CD8-positive, alpha-beta memory T cell (primary cell): ENCODE data around the gene PAOX. TPM values are rescaled to one million over a fixed set of nuclear protein-coding genes. Genes with fewer than 3 reads are reported as not detected.
"Not testable (repeated sequence)": the region's sequence is repeated elsewhere in the genome, so short reads cannot be mapped to it uniquely, and the experiment has no call there.

ENCODE experiments used
- CTCF ChIA-PET: fragments of 350-600 bp; sonication (Branson Sonifier 250); formaldehyde crosslinking; loops from one replicate; lab custom pipeline; 2021; ENCODE audit warnings: antibody characterized with exemption; lab: Charles Lee
- POLR2A ChIA-PET: fragments of 350-600 bp; sonication (Branson Sonifier 250); formaldehyde crosslinking; loops from one replicate; lab custom pipeline; 2021; ENCODE audit warnings: antibody characterized with exemption; lab: Charles Lee
- DNase-seq, 5 donors: peaks; one replicate each; pipeline versions ENCODE4 v3.0.0 to v3.0.0-alpha.2; 2020 to 2022; ENCODE audit warnings: mixed read lengths in 1 of 5
- H3K27ac ChIP-seq: one replicate; pipeline ENCODE4 v1.7.0; 2013; ENCODE audit warnings: low read depth, mild to moderate bottlenecking, low read length, moderate library complexity
- H3K27me3 ChIP-seq: 2 replicates; pipeline ENCODE4 v1.7.0; 2013; ENCODE audit warnings: low read length, mild to moderate bottlenecking; ENCODE audit not compliant: insufficient read depth, poor library complexity, severe bottlenecking
- H3K36me3 ChIP-seq: 2 replicates; pipeline ENCODE4 v1.7.0; 2013; ENCODE audit warnings: mild to moderate bottlenecking, low read length, moderate library complexity; ENCODE audit not compliant: insufficient read depth
- H3K4me1 ChIP-seq: 2 replicates; pipeline ENCODE4 v1.7.0; 2013; ENCODE audit warnings: mild to moderate bottlenecking, low read length, moderate library complexity; ENCODE audit not compliant: insufficient read depth
- H3K4me3 ChIP-seq: 2 replicates; pipeline ENCODE4 v1.7.0; 2013; ENCODE audit warnings: mild to moderate bottlenecking, low read length
- H3K9me3 ChIP-seq: 2 replicates; pipeline ENCODE4 v1.7.0; 2013; ENCODE audit warnings: mild to moderate bottlenecking, low read length
- H3K27ac Mint-ChIP-seq, 8 donors: one replicate each; pipeline ENCODE4 v1.8.0; 2020 to 2021; ENCODE audit warnings: mixed read lengths in 8 of 8, mild to moderate bottlenecking in 6 of 8, inconsistent platforms in 3 of 8, moderate library complexity in 3 of 8
- H3K27me3 Mint-ChIP-seq, 2 donors: one replicate each; pipeline ENCODE4 v1.8.0; 2020 to 2021; ENCODE audit warnings: mixed read lengths in 2 of 2, mild to moderate bottlenecking in 1 of 2, moderate library complexity in 1 of 2
- H3K36me3 Mint-ChIP-seq, 3 donors: one replicate each; pipeline ENCODE4 v1.8.0; 2020 to 2021; ENCODE audit warnings: mixed read lengths in 3 of 3, inconsistent platforms in 1 of 3, mild to moderate bottlenecking in 1 of 3
- H3K4me1 Mint-ChIP-seq, 3 donors: one replicate each; pipeline ENCODE4 v1.8.0; 2020 to 2021; ENCODE audit warnings: mixed read lengths in 3 of 3, inconsistent platforms in 1 of 3, mild to moderate bottlenecking in 1 of 3
- H3K4me3 Mint-ChIP-seq, 7 donors: one replicate each; pipeline ENCODE4 v1.8.0; 2020 to 2021; ENCODE audit warnings: mixed read lengths in 7 of 7, mild to moderate bottlenecking in 6 of 7, moderate library complexity in 4 of 7, inconsistent platforms in 2 of 7
- H3K9me3 Mint-ChIP-seq, 5 donors: one replicate each; pipeline ENCODE4 v1.8.0; 2020 to 2022; ENCODE audit warnings: mixed read lengths in 5 of 5, mild to moderate bottlenecking in 3 of 5, moderate library complexity in 2 of 5, inconsistent platforms in 1 of 5
- polyA plus RNA-seq: library from polyadenylated mRNA; unstranded; fragments of 300-500 nt; fragmentation: Illumina TruSeq; gene quantifications from one replicate; pipeline ENCODE4 v1.2.3, GENCODE V29; 2021
- total RNA-seq, 2 experiments: library from RNA; stranded (reverse); gene quantifications; one replicate each; pipeline ENCODE4 v1.2.3, GENCODE V29; 2021

The PAOX gene
- total and polyA plus RNA-seq, 3 experiments from 2014 or later: 6.4 to 16.8 (median 6.7) TPM

GRCh38 chr10:133420579-133420978 is 41.5 kb downstream of the PAOX start:
- H3K27me3 Mint-ChIP-seq: no peaks in the 10 kb centered on the region
- POLR2A ChIA-PET: no interaction called here
- CTCF ChIA-PET: no interaction called here

GRCh38 chr10:133421336-133422222 is 42.5 kb downstream of the PAOX start:
- Mint-ChIP-seq H3K36me3 (peaks cover 0 to 22% (median 2%) of the 10 kb centered on the region in 3 donors), H3K9me3 (no peaks in the 10 kb centered on the region), H3K27me3 (no peaks in the 10 kb centered on the region), H3K4me3 (peak overlapping the region in 2 of 7 donors; percentile 11 to 46), H3K4me1 (peaks cover 0 to 7% (median 2%) of the 10 kb centered on the region in 3 donors), H3K27ac (no peak overlapping the region)
- H3K9me3 ChIP-seq: no peaks in the 10 kb centered on the region
- ChIA-PET POLR2A (no interaction called here), CTCF (no interaction called here)
- no peaks in the 10 kb centered on the region for H3K4me1 ChIP-seq
- H3K27ac ChIP-seq: no peak overlapping the region
- H3K27me3 ChIP-seq: no peaks in the 10 kb centered on the region
- no peaks in the 10 kb centered on the region for H3K36me3 ChIP-seq
- no peak overlapping the region for H3K4me3 ChIP-seq
- DNase-seq: no peak

More at GRCh38 chr10:133420579-133420978, 41.5 kb downstream of the PAOX start:
- Histone ChIP-seq H3K27me3 (no peaks in the 10 kb centered on the region), H3K9me3 (no peaks in the 10 kb centered on the region), H3K4me3 (no peak overlapping the region), H3K4me1 (no peaks in the 10 kb centered on the region), H3K27ac (no peak overlapping the region), H3K36me3 (no peaks in the 10 kb centered on the region)
- H3K36me3 Mint-ChIP-seq: peaks cover 5 to 28% (median 7%) of the 10 kb centered on the region in 3 donors
- peaks cover 0 to 1% (median 0%) of the 10 kb centered on the region in 5 donors for H3K9me3 Mint-ChIP-seq
- H3K4me1 Mint-ChIP-seq: peaks cover 1 to 8% (median 4%) of the 10 kb centered on the region in 3 donors
- H3K4me3 Mint-ChIP-seq: no peak overlapping the region
- DNase-seq: no peak
- H3K27ac Mint-ChIP-seq: no peak overlapping the region

- no peak for DNase-seq
- peak overlapping the region in 2 of 7 donors; percentile 23 to 49 for H3K4me3 Mint-ChIP-seq
- POLR2A ChIA-PET: no interaction called here
- H3K36me3 Mint-ChIP-seq: peaks cover 0 to 22% (median 2%) of the 10 kb centered on the region in 3 donors
- no peaks in the 10 kb centered on the region for H3K27me3 Mint-ChIP-seq
- CTCF ChIA-PET: no interaction called here
- Histone ChIP-seq H3K4me3 (no peak overlapping the region), H3K4me1 (no peaks in the 10 kb centered on the region), H3K27ac (no peak overlapping the region), H3K36me3 (no peaks in the 10 kb centered on the region), H3K27me3 (no peaks in the 10 kb centered on the region), H3K9me3 (no peaks in the 10 kb centered on the region)
- no peak overlapping the region for H3K27ac Mint-ChIP-seq
- H3K4me1 Mint-ChIP-seq: peaks cover 0 to 7% (median 2%) of the 10 kb centered on the region in 3 donors
- no peaks in the 10 kb centered on the region for H3K9me3 Mint-ChIP-seq
These were observed 43.3 kb downstream of the PAOX start for GRCh38 chr10:133422223-133422806.

GRCh38 chr10:133422807-133423771 is 44.0 kb downstream of the PAOX start:
- DNase-seq: peak in 1 of 5 donors; percentile 5
- no peak overlapping the region for H3K4me3 ChIP-seq
- no peaks in the 10 kb centered on the region for H3K4me1 ChIP-seq
- CTCF ChIA-PET: no interaction called here
- Mint-ChIP-seq H3K36me3 (peaks cover 0 to 22% (median 2%) of the 10 kb centered on the region in 3 donors), H3K27me3 (no peaks in the 10 kb centered on the region), H3K4me1 (peaks cover 0 to 7% (median 2%) of the 10 kb centered on the region in 3 donors), H3K9me3 (peaks cover 0 to under 1% (median 0%) of the 10 kb centered on the region in 5 donors), H3K4me3 (peak overlapping the region in 4 of 7 donors; percentile 35 to 89 (median 50)), H3K27ac (no peak overlapping the region)
- POLR2A ChIA-PET: no interaction called here
- no peaks in the 10 kb centered on the region for H3K27me3 ChIP-seq
- H3K9me3 ChIP-seq: no peaks in the 10 kb centered on the region
- no peaks in the 10 kb centered on the region for H3K36me3 ChIP-seq
- H3K27ac ChIP-seq: no peak overlapping the region

GRCh38 chr10:133424102-133424501 is 45.0 kb downstream of the PAOX start:
- H3K27me3 ChIP-seq, H3K9me3 Mint-ChIP-seq, H3K4me3 ChIP-seq, H3K4me1 Mint-ChIP-seq, H3K27ac ChIP-seq, H3K27ac Mint-ChIP-seq, H3K4me3 Mint-ChIP-seq, H3K27me3 Mint-ChIP-seq, H3K4me1 ChIP-seq, H3K36me3 ChIP-seq, POLR2A ChIA-PET, DNase-seq, H3K9me3 ChIP-seq, CTCF ChIA-PET: not testable (repeated sequence)
- peaks cover 0 to 12% (median 2%) of the 10 kb centered on the region in 3 donors for H3K36me3 Mint-ChIP-seq

GRCh38 chr10:133424601-133425000 is 45.5 kb downstream of the PAOX start, which contains the start of gene SPRN:
Gene SPRN (minus strand): TSS chr10:133424625. CDS start chr10:133423681, 944 bp downstream.
- H3K27ac Mint-ChIP-seq, H3K36me3 ChIP-seq, CTCF ChIA-PET, H3K27me3 Mint-ChIP-seq, H3K4me3 ChIP-seq, POLR2A ChIA-PET, H3K36me3 Mint-ChIP-seq, H3K27me3 ChIP-seq, H3K9me3 ChIP-seq, H3K4me1 Mint-ChIP-seq, H3K27ac ChIP-seq, H3K4me1 ChIP-seq, DNase-seq: not testable (repeated sequence)
- Mint-ChIP-seq H3K9me3 (peaks cover 0 to 14% (median 9%) of the 10 kb centered on the region in 5 donors), H3K4me3 (peak within 1 kb of the TSS in 4 of 7 donors; percentile 35 to 89 (median 50))

GRCh38 chr10:133429571-133429970 is 50.5 kb downstream of the PAOX start:
- H3K27ac Mint-ChIP-seq, H3K36me3 ChIP-seq, DNase-seq, H3K27me3 Mint-ChIP-seq, H3K27me3 ChIP-seq, H3K4me1 ChIP-seq, H3K27ac ChIP-seq, CTCF ChIA-PET, H3K9me3 ChIP-seq, H3K4me3 Mint-ChIP-seq, H3K4me3 ChIP-seq, H3K4me1 Mint-ChIP-seq, H3K36me3 Mint-ChIP-seq: not testable (repeated sequence)
- POLR2A ChIA-PET: interaction anchor here (0.6 kb wide), 1 partner anchor 56 kb away, joined by 5 read pairs; no protein-coding TSS in a partner anchor
- peaks cover 0 to 17% (median 9%) of the 10 kb centered on the region in 5 donors for H3K9me3 Mint-ChIP-seq
